ENCODE measurements around the gene LNX2.

Gene LNX2

GRCh38 chr13:27605099-27605498 lies 15.2 kb downstream of the LNX2 start:
- no peak for DNase-seq

- DNase-seq = no peak
Measured at GRCh38 chr13:27601803-27602202, 18.5 kb downstream of the LNX2 start.

- DNase-seq = no peak
Measured at GRCh38 chr13:27601208-27601607, 19.1 kb downstream of the LNX2 start.

- no peak for DNase-seq
Measured at GRCh38 chr13:27600711-27601110, 19.6 kb downstream of the LNX2 start.

GRCh38 chr13:27599845-27600553 lies 20.3 kb downstream of the LNX2 start:
- DNase-seq = no peak

GRCh38 chr13:27599096-27599495 lies 21.2 kb downstream of the LNX2 start:
- no peak for DNase-seq

- DNase-seq = no peak
Measured at GRCh38 chr13:27595055-27595811, 25.1 kb downstream of the LNX2 start.

- no peak for DNase-seq
Measured at GRCh38 chr13:27593267-27593666, 27.1 kb downstream of the LNX2 start.

- no peak for DNase-seq
Measured at GRCh38 chr13:27592865-27593264, 27.5 kb downstream of the LNX2 start.

- DNase-seq = no peak
Measured at GRCh38 chr13:27588405-27588804, 31.9 kb downstream of the LNX2 start.

- no peak for DNase-seq
Measured at GRCh38 chr13:27587095-27587746, 33.1 kb downstream of the LNX2 start.

- no peak for DNase-seq
Measured at GRCh38 chr13:27583645-27584044, 36.7 kb downstream of the LNX2 start.

GRCh38 chr13:27578121-27579030 lies 42.0 kb downstream of the LNX2 start:
- no peak for DNase-seq

GRCh38 chr13:27574661-27575060 lies 45.7 kb downstream of the LNX2 start:
- no peak for DNase-seq

GRCh38 chr13:27573265-27573664 lies 47.1 kb downstream of the LNX2 start:
- DNase-seq = no peak

- DNase-seq = no peak
Measured at GRCh38 chr13:27572234-27572901, 48.0 kb downstream of the LNX2 start.

- no peak for DNase-seq
Measured at GRCh38 chr13:27570906-27571305, 49.4 kb downstream of the LNX2 start.

- DNase-seq = no peak
Measured at GRCh38 chr13:27569405-27569804, 50.9 kb downstream of the LNX2 start.

- no peak for DNase-seq
Measured at GRCh38 chr13:27565818-27566217, 54.5 kb downstream of the LNX2 start.

- no peak for DNase-seq
Measured at GRCh38 chr13:27562457-27562856, 57.9 kb downstream of the LNX2 start.

GRCh38 chr13:27559719-27560118 lies 60.6 kb downstream of the LNX2 start:
- no peak for DNase-seq

- no peak for DNase-seq
Measured at GRCh38 chr13:27556109-27556508, 64.2 kb downstream of the LNX2 start.
